ENCODE results near the gene CHIA.

The CHIA gene

DNA sequence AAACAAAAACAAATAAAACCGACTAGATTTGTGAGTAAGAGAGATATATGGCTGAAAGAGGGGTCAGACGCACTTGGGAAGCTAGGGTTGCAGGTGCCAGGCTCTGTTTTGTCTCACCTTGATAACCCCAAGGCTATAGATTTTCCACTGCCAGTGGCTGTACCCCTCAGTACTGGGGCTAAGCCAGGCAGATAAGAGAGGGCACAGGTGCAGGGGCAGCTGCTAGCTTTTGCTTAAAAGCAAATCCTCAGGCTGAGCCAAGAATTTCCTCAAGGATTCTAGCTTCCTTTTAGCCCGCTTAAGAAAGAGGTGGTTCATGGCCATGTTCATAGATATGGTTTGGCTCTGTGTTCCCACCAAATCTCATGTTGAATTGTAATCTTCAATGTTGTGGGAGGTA lies 79.0 kb downstream of the CHIA start:
- no peak for DNase-seq

All from CD4-positive, alpha-beta T cell treated with Interleukin-21 for 1 hour (primary cell).